Mucosa of descending colon (tissue), 3 donors: ENCODE measurements around the gene STK32C. TPM values are rescaled to one million over a fixed set of nuclear protein-coding genes. Genes with fewer than 3 reads are reported as not detected.

Source experiments
- ATAC-seq: fragments of 200-7000 bp; cut with Tn5 transposase; one replicate; pipeline ENCODE4 v1.9.1; 2020; ENCODE audit warnings: mild to moderate bottlenecking, moderate library complexity
- DNase-seq, 3 donors: peaks; one replicate each; pipeline ENCODE4 v3.0.0-alpha.2; 2020
- H3K36me3 ChIP-seq: fragments of 200-600 bp; one replicate; pipeline ENCODE4 v1.8.0; 2021; ENCODE audit warnings: low read depth, mild to moderate bottlenecking
- H3K4me1 ChIP-seq: fragments of 200-600 bp; one replicate; pipeline ENCODE4 v1.8.0; 2021; ENCODE audit warnings: low read depth, mild to moderate bottlenecking
- H3K4me3 ChIP-seq: fragments of 200-600 bp; one replicate; pipeline ENCODE4 v1.8.0; 2021; ENCODE audit warnings: mild to moderate bottlenecking
- H3K9me3 ChIP-seq: fragments of 200-600 bp; one replicate; pipeline ENCODE4 v1.8.0; 2021; ENCODE audit warnings: mild to moderate bottlenecking
- intact Hi-C, 2 donors: fragments of 100-400 bp; cut with DNase I in 1 of 2; cut with micrococcal nuclease in 1 of 2; formaldehyde crosslinking; loops; one replicate each; pipeline versions ENCODE4 v1.11.0 to v1.11.1; 2022; cut with DNase I, micrococcal nuclease
- total RNA-seq, 3 donors: library from RNA; stranded (reverse); fragmentation: NEBNext Ultra II Directional in 2 of 3; extraction: Animal tissue kit (Norgen Biotek cat#: 25700) in 2 of 3; gene quantifications; one replicate each; pipeline versions ENCODE4 v1.2.1 to v1.2.4, GENCODE V29; 2021 to 2023
- TF ChIP-seq, protein P1 (sequence below): fragments of 200-600 bp; IDR thresholded peaks from one replicate; pipeline ENCODE4 v1.8.0; 2022; ENCODE audit warnings: antibody characterized with exemption, mild to moderate bottlenecking
- donor health status: DM: no; HTN: no; CAD: no; lungs with moderate emphysema.
- donor health status: DM: no; HTN: no; CAD: no.
- donor health status: DM: no; HTN: yes; CAD: no.

The STK32C gene
- total RNA-seq, 3 donors from 2014 or later: 4.5 to 11.5 (median 11.1) TPM

DNA sequence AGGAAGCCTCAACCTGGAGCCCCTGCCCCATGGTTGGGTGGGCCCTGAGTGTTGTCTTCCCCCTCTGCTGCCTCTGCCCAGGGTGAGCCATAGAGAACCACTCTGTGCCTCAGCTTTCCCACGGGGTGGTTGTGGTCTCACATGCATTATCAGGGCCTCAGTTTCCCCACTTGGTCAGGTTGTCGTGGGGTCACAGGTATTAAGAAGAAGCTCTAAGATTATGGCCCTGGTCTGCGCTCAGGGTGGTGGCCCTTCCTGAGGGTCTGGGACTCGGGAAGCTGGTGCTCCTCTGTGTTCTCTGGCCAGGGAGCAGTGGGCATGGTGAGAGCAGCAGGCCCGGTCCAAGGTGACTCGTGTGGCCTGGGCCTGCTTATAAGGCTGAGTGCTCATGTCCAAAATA is 42.0 kb upstream of the STK32C start:
- intact Hi-C loops: loop anchor here (5.0 to 10.0 kb wide), 2 partner anchors 125 to 127 kb away; no protein-coding TSS in a partner anchor

DNA sequence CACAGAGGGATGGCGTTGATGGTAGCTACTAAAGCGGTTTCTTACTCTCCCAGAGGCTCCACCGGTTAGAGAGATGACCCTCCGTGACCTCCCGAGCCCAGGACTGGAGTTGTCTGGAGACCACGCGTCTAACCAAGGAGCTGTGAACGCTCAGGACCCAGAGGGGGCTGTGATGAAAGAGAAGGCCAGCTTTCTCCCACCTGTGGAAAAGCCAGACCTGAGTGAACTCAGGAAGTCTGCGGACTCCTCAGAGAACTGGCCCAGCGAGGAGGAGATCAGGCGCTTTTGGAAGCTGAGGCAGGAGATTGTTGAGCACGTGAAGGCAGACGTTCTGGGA is 40.1 kb upstream of the STK32C start:
- no peaks in the 10 kb centered on the region for H3K4me1 ChIP-seq
- H3K9me3 ChIP-seq: no peaks in the 10 kb centered on the region
- no peak overlapping the region for H3K4me3 ChIP-seq
- no peak for DNase-seq
- intact Hi-C loops: no loop called here
- ATAC-seq: no peak
- no peaks in the 10 kb centered on the region for H3K36me3 ChIP-seq
- TF ChIP-seq, protein P1, sequence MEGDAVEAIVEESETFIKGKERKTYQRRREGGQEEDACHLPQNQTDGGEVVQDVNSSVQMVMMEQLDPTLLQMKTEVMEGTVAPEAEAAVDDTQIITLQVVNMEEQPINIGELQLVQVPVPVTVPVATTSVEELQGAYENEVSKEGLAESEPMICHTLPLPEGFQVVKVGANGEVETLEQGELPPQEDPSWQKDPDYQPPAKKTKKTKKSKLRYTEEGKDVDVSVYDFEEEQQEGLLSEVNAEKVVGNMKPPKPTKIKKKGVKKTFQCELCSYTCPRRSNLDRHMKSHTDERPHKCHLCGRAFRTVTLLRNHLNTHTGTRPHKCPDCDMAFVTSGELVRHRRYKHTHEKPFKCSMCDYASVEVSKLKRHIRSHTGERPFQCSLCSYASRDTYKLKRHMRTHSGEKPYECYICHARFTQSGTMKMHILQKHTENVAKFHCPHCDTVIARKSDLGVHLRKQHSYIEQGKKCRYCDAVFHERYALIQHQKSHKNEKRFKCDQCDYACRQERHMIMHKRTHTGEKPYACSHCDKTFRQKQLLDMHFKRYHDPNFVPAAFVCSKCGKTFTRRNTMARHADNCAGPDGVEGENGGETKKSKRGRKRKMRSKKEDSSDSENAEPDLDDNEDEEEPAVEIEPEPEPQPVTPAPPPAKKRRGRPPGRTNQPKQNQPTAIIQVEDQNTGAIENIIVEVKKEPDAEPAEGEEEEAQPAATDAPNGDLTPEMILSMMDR: no peak

More for the DNA sequence above, 42.0 kb upstream of the STK32C start:
- DNase-seq (peak in 1 of 3 donors; percentile 19), ATAC-seq (no peak)
- Histone ChIP-seq H3K36me3 (no peaks in the 10 kb centered on the region), H3K4me1 (no peaks in the 10 kb centered on the region), H3K9me3 (no peaks in the 10 kb centered on the region), H3K4me3 (no peak overlapping the region)
- TF ChIP-seq, protein P1: no peak

DNA sequence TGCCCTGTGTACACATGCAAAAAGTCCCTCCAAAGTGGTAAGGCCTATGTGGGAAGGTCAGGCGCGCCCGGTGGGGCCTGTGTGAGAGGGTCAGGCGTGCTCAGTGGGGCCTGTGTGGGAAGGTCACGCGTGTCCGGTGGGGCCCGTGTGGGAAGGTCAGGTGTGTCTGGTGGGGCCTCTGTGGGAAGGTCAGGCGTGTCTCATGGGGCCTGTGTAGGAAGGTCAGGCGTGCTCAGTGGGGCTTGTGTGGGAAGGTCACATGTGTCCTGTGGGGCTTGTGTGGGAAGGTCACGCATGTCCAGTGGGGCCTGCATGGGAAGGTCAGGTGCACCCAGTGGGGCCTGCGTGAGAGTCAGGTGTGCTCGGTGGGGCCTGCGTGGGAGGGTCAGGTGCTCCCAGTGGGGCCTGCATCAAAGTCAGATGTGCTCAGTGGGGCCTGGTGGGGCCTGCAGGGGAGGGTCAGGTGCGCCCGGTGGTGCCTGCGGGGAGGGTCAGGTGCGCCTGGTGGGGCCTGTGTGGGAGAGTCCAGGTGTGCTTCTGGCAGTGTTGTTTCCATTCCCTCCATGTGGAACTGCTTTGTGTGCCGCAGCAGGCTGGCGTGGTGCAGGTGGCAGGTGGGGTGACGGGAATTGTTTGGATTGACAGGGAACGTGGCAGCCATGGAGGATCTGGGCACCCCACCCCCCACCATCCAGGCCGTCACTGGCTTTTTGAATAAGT is 39.6 kb upstream of the STK32C start:
- ATAC-seq (no peak), DNase-seq (peak in 1 of 3 donors; percentile 31)
- TF ChIP-seq, protein P1: no peak
- H3K4me3 ChIP-seq: no peak overlapping the region
- no peaks in the 10 kb centered on the region for H3K36me3 ChIP-seq
- intact Hi-C loops: no loop called here
- no peaks in the 10 kb centered on the region for H3K4me1 ChIP-seq
- H3K9me3 ChIP-seq: peaks cover under 1% of the 10 kb centered on the region

DNA sequence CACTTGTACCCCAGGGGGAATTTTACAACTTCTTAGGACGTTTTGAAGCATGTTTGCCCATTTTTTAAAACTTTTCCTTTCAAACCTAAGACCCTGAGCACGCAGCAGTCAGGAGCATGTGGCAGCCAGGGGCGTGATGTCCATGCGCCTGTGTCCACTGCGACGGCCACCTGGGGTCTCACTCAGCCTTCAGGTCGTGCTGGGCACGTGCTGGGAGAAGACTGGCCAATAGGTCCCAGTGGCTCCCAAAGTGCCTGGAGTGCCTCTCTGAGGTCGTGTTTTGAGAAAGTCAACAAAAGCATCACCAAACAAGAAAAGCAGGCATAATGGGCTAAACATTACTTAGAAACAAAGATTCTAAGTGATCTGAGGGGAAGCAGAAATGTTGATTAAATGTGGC is 39.1 kb upstream of the STK32C start:
- intact Hi-C loops: no loop called here
- H3K9me3 ChIP-seq: peaks cover 3% of the 10 kb centered on the region
- H3K4me3 ChIP-seq: no peak overlapping the region
- H3K4me1 ChIP-seq: no peaks in the 10 kb centered on the region
- ATAC-seq (no peak), DNase-seq (peak in 1 of 3 donors; percentile 27)
- TF ChIP-seq, protein P1: no peak
- H3K36me3 ChIP-seq: no peaks in the 10 kb centered on the region

DNA sequence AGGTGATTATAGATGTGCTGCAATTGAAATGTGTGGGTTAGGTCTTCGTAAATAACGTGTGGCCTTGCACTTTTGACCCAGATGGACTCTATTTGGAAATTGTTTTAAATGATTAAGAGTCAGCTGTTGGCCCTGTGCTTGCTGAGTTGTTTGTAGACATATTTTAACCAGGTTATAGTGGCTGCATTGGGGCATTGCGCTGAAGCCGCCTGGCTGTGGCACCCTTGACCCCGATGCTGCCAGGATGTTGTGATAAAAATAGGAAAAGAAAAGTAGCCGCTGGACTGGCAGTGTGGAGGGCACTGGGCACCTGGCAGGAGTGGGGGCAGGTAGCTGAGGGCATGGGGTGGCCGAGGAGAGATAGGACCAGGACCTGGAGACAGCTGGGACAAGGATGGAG is 37.6 kb upstream of the STK32C start:
- no peaks in the 10 kb centered on the region for H3K4me1 ChIP-seq
- no peaks in the 10 kb centered on the region for H3K36me3 ChIP-seq
- DNase-seq: peak in 1 of 3 donors; percentile 12
- no peak for ATAC-seq
- TF ChIP-seq, protein P1: no peak
- no peak overlapping the region for H3K4me3 ChIP-seq
- peaks cover 3% of the 10 kb centered on the region for H3K9me3 ChIP-seq
- intact Hi-C loops: no loop called here
